GM12891 (cell line): ENCODE data around the gene CDCA3.

Source experiments
- POLR2A ChIP-seq: IDR thresholded peaks from 2 replicates; pipeline ENCODE4 v1.6.1; 2011; ENCODE audit warnings: low read depth, low read length, control low read depth
- POLR2AphosphoS5 ChIP-seq: IDR thresholded peaks from 2 replicates; pipeline ENCODE4 v1.6.1; 2011; ENCODE audit warnings: low read depth, low read length, control low read depth
- POU2F2 ChIP-seq: IDR thresholded peaks from 2 replicates; pipeline ENCODE4 v1.6.1; 2011; ENCODE audit warnings: low read depth, mild to moderate bottlenecking, control low read depth, low read length, moderate library complexity
- TAF1 ChIP-seq: IDR thresholded peaks from 2 replicates; pipeline ENCODE4 v1.6.1; 2011; ENCODE audit warnings: low read depth, low read length, control low read depth

- TF ChIP-seq POLR2AphosphoS5 (no peak), POLR2A (no peak), TAF1 (no peak), POU2F2 (no peak)
These were observed 17.3 kb upstream of the CDCA3 start for GRCh38 chr12:6868211-6869048.
